Measurements from ENCODE around the gene C4BPA. TPM values are rescaled to one million over a fixed set of nuclear protein-coding genes. Genes with fewer than 3 reads are reported as not detected.

C4BPA gene
- total and polyA plus RNA-seq, 2 of the 4 experiments (the other 2 are of a cell fraction): not detected

DNA sequence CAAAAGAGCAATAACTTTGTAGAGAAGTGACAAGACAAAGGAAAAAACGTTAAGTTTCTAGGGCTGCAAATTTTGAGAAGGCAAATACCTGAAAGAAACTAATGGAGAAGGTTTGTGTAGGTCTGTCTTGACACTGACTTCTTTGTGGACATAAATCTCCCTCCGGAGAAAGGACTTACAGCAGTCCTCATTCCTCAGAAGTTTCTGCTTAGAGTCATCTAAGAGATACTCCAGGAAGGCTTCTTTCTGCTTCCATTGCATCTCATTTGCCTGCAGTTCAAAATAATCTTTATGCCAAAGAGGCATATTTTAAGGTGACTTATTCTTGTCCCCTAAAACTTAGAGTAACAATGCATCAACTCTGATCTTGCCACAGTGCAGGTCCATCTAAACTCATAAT, 19.8 kb upstream of the C4BPA start:
- TF ChIP-seq, protein P1, sequence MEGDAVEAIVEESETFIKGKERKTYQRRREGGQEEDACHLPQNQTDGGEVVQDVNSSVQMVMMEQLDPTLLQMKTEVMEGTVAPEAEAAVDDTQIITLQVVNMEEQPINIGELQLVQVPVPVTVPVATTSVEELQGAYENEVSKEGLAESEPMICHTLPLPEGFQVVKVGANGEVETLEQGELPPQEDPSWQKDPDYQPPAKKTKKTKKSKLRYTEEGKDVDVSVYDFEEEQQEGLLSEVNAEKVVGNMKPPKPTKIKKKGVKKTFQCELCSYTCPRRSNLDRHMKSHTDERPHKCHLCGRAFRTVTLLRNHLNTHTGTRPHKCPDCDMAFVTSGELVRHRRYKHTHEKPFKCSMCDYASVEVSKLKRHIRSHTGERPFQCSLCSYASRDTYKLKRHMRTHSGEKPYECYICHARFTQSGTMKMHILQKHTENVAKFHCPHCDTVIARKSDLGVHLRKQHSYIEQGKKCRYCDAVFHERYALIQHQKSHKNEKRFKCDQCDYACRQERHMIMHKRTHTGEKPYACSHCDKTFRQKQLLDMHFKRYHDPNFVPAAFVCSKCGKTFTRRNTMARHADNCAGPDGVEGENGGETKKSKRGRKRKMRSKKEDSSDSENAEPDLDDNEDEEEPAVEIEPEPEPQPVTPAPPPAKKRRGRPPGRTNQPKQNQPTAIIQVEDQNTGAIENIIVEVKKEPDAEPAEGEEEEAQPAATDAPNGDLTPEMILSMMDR (conservative IDR thresholded peaks at IDR 0.05; ENCODE audit: low read depth, low read length): no peak
- TF ChIP-seq, protein P2, sequence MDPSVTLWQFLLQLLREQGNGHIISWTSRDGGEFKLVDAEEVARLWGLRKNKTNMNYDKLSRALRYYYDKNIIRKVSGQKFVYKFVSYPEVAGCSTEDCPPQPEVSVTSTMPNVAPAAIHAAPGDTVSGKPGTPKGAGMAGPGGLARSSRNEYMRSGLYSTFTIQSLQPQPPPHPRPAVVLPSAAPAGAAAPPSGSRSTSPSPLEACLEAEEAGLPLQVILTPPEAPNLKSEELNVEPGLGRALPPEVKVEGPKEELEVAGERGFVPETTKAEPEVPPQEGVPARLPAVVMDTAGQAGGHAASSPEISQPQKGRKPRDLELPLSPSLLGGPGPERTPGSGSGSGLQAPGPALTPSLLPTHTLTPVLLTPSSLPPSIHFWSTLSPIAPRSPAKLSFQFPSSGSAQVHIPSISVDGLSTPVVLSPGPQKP (IDR thresholded peaks at IDR 0.05; ENCODE audit: borderline replicate concordance, low read depth, low read length): no peak
- no peak for TF ChIP-seq POLR2A (IDR thresholded peaks at IDR 0.05; ENCODE audit: low read depth, low read length)
- TF ChIP-seq RFX5 (IDR thresholded peaks at IDR 0.05; ENCODE audit: low read depth, low read length): no peak
- no peak for TF ChIP-seq SMC3 (IDR thresholded peaks at IDR 0.05; ENCODE audit: low read depth, low read length)
- TF ChIP-seq MAZ (IDR thresholded peaks at IDR 0.05; ENCODE audit: borderline replicate concordance, low read depth, low read length): no peak
- TF ChIP-seq BHLHE40 (IDR thresholded peaks at IDR 0.05; ENCODE audit: low read depth, low read length): no peak
- TF ChIP-seq RAD21 (IDR thresholded peaks at IDR 0.05; ENCODE audit: low read length): no peak
- no peak for TF ChIP-seq MXI1 (IDR thresholded peaks at IDR 0.05; ENCODE audit: borderline replicate concordance, low read depth, low read length)
- TF ChIP-seq CHD1 (IDR thresholded peaks at IDR 0.05; ENCODE audit: low read depth, low read length): no peak
- no peak for TF ChIP-seq NFE2L2 (IDR thresholded peaks at IDR 0.05; ENCODE audit: low read depth, low read length)
- no peak for TF ChIP-seq CEBPB (IDR thresholded peaks at IDR 0.05; ENCODE audit: low read depth, low read length)
- no peak for TF ChIP-seq FOS (IDR thresholded peaks at IDR 0.05; ENCODE audit: low read depth, low read length)
- TF ChIP-seq, protein P3, sequence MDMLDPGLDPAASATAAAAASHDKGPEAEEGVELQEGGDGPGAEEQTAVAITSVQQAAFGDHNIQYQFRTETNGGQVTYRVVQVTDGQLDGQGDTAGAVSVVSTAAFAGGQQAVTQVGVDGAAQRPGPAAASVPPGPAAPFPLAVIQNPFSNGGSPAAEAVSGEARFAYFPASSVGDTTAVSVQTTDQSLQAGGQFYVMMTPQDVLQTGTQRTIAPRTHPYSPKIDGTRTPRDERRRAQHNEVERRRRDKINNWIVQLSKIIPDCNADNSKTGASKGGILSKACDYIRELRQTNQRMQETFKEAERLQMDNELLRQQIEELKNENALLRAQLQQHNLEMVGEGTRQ (IDR thresholded peaks at IDR 0.05; ENCODE audit: low read depth, low read length): no peak
- TF ChIP-seq MAFK (IDR thresholded peaks at IDR 0.05; ENCODE audit: low read depth, low read length): no peak
- H3K23ac ChIP-seq (ENCODE audit: low read depth, low read length): no peak overlapping the region
- no peaks in the 10 kb centered on the region for H3K36me3 ChIP-seq (ENCODE audit: control insufficient read depth, insufficient read depth, low read length)
- no peaks in the 10 kb centered on the region for H4K20me1 ChIP-seq (ENCODE audit: insufficient read depth, low read length)
- H3K27ac ChIP-seq (ENCODE audit: insufficient read depth, low read length): no peak overlapping the region
- no peak overlapping the region for H2BK15ac ChIP-seq (ENCODE audit: low read depth, low read length)
- CTCF ChIA-PET: interaction anchor here (0.5 to 2.9 kb wide), 8 partner anchors 11 to 795 kb away, joined by 3 to 13 read pairs (median 4); partner anchors contain the start of gene PFKFB2
- intact Hi-C loops (cut with micrococcal nuclease): loop anchor here (1.0 to 2.0 kb wide), 2 partner anchors 239 to 321 kb away; no protein-coding TSS in a partner anchor
- no peaks in the 10 kb centered on the region for H3K9me1 ChIP-seq (ENCODE audit: insufficient read depth, low read length)
- peak; percentile 7 for DNase-seq
- H3K56ac ChIP-seq (ENCODE audit: extremely low read depth, insufficient read depth, low read length): no peak overlapping the region
- no peak overlapping the region for H3K18ac ChIP-seq (ENCODE audit: low read depth, low read length)
- H3K4me2 ChIP-seq (ENCODE audit: low read depth, low read length): no peak overlapping the region
- H2BK20ac ChIP-seq (ENCODE audit: low read depth, low read length): no peak overlapping the region
- ATAC-seq (ENCODE audit: low read depth): peak; percentile 51
- H2AK9ac ChIP-seq (replicated peaks; ENCODE audit: low read depth, low read length, poor library complexity): no peak overlapping the region
- no peak overlapping the region for H4K8ac ChIP-seq (ENCODE audit: low read depth in 2 of 2, low read length in 2 of 2)
- POLR2A ChIA-PET (ENCODE audit: unreplicated experiment): no interaction called here
- H3K9ac ChIP-seq (ENCODE audit: low read depth, low read length): no peak overlapping the region
- in situ Hi-C loops (cut with MboI; ENCODE audit: low sequenced_read_pairs): no loop called here
- H4K91ac ChIP-seq (ENCODE audit: insufficient read depth, low read depth, low read length): no peak overlapping the region
- no peak overlapping the region for H4K5ac ChIP-seq (ENCODE audit: low read depth, low read length)
- no peak overlapping the region for H2BK120ac ChIP-seq (ENCODE audit: low read depth, low read length)
- no peak overlapping the region for H3K4me3 ChIP-seq (ENCODE audit: insufficient read depth, low read depth, low read length)
- dilution Hi-C loops (cut with HindIII; ENCODE audit: low sequenced_read_pairs, unreplicated experiment): no loop called here
- WGBS, 2 experiments (ENCODE audit: extremely low coverage in 2 of 2, insufficient read length in 1 of 2): no CpG with 5 or more reads among the region's 2 CpGs
- H2AK5ac ChIP-seq (ENCODE audit: low read depth, low read length): no peak overlapping the region
- H3K9me3 ChIP-seq (ENCODE audit: control insufficient read depth, insufficient read depth, low read length): no peaks in the 10 kb centered on the region
- no peaks in the 10 kb centered on the region for H3K79me1 ChIP-seq (ENCODE audit: low read depth in 1 of 2, low read length in 2 of 2)
- no peak overlapping the region for H2BK5ac ChIP-seq (ENCODE audit: low read depth, low read length, poor library complexity, severe bottlenecking)
- H2AFZ ChIP-seq (replicated peaks; ENCODE audit: low read length, poor library complexity): no peak overlapping the region
- BruUV-seq (replicated peaks): no TSS peak
- H3K27me3 ChIP-seq (ENCODE audit: control insufficient read depth, insufficient read depth, low read length): peaks cover 15% of the 10 kb centered on the region
- no peak overlapping the region for H3K4ac ChIP-seq (ENCODE audit: low read depth, low read length)
- H3K4me1 ChIP-seq (ENCODE audit: control insufficient read depth, insufficient read depth, low read length): no peaks in the 10 kb centered on the region
- H3K14ac ChIP-seq (replicated peaks; ENCODE audit: low read depth, low read length): no peak overlapping the region

All from IMR-90 (cell line).